ENCODE results near the gene PXN. TPM values are rescaled to one million over a fixed set of nuclear protein-coding genes. Genes with fewer than 3 reads are reported as not detected.

Gene PXN
- total and polyA plus RNA-seq, 7 donors: 64.7 to 166 (median 96.2) TPM

DNA sequence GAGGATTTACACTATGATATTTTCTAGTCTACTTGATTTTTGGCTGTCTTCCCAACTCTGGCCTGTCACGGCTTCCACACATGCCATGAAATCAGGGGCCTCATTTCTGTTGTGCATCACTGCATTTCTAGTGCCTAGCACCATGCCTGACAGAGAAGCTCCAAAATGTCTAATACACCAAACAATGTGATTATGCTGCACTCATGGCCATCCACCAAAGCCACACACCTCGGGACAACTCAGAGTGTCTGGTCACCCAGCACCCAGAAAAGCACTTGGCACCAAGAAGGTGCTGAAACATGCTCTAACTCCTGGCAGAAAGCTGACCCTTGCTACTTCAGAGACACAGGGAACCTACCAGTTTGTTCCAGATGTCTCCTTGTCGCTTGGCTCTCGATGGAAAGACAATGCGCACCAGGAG, 82.3 kb downstream of the PXN start:
- no peaks in the 10 kb centered on the region for H3K9me3 ChIP-seq
- H3K4me1 ChIP-seq: peaks cover 27% of the 10 kb centered on the region
- 29 to 59% (median 42%) methylated on average over 5 of the region's 5 CpGs for WGBS, 3 donors
- TF ChIP-seq, protein P1, sequence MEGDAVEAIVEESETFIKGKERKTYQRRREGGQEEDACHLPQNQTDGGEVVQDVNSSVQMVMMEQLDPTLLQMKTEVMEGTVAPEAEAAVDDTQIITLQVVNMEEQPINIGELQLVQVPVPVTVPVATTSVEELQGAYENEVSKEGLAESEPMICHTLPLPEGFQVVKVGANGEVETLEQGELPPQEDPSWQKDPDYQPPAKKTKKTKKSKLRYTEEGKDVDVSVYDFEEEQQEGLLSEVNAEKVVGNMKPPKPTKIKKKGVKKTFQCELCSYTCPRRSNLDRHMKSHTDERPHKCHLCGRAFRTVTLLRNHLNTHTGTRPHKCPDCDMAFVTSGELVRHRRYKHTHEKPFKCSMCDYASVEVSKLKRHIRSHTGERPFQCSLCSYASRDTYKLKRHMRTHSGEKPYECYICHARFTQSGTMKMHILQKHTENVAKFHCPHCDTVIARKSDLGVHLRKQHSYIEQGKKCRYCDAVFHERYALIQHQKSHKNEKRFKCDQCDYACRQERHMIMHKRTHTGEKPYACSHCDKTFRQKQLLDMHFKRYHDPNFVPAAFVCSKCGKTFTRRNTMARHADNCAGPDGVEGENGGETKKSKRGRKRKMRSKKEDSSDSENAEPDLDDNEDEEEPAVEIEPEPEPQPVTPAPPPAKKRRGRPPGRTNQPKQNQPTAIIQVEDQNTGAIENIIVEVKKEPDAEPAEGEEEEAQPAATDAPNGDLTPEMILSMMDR (IDR thresholded peaks at IDR 0.05): no peak
- intact Hi-C loops (cut with DNase I): no loop called here
- peaks cover 25 to 94% of the 10 kb centered on the region in 2 donors for H3K36me3 ChIP-seq (ENCODE audit: insufficient read depth in 1 of 2, low read depth in 1 of 2)
- no peak for DNase-seq
- no peaks in the 10 kb centered on the region for H3K27me3 ChIP-seq (ENCODE audit: insufficient read depth in 3 of 3, low read length in 2 of 3)
- ATAC-seq: peak; percentile 32 to 63 (median 56)
- H3K27ac ChIP-seq: peak overlapping the region; percentile 75
- no peak overlapping the region for H3K4me3 ChIP-seq

DNA sequence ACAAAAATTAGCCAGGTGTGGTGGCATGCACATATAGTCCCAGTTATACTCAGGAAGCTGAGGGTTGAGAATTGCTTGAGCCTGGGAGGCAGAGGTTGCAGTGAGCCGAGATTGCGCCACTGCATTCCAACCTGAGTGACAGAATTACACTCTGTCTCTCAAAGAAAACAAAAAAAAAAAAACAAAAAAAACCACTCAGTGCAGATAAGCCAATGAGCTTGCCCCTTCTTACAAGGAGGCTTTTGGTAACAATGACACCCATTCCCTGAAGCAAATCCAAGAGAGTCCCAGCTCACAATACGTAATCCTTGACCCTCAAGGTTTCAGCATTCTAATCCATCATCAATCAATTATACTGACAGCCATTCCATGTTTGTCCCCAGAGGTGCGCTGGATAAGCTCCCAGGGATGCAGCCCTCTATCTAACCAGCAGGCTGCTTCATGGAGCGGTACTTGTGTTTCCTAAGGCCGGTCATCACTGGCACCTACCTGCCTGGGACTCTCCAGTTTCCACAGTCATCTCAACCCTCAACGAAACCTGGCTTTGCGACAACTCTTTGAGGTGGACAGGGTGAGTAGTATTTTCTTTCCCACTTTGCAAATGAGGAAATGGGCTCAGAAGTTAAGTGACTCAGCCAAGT, 83.4 kb downstream of the PXN start:
- TF ChIP-seq, protein P1 (IDR thresholded peaks at IDR 0.05): peak; percentile 37
- peak; percentile 88 to 91 (median 90) for ATAC-seq
- peak overlapping the region; percentile 75 for H3K27ac ChIP-seq

DNA sequence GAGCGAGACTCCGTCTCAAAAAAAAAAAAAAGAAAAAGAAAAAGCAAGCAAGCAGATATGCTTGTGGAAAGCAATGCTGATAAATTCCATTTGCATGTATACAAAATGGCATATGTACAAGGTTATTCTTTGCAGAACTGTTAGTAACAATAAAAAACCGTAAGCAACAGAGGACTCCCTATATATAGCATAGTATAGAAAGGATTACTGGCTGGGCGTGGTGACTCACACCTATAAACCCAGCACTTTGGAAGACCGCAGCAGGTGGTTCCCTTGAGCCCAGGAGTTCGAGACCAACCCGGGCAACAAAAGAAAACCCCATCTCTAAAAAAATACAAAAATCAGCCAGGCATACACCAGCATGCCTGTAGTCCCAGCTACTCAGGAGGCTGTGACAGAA, 84.6 kb downstream of the PXN start:
- DNase-seq (no peak), ATAC-seq (no peak)
- Histone ChIP-seq H3K27me3 (ENCODE audit: insufficient read depth in 3 of 3, low read length in 2 of 3) (no peaks in the 10 kb centered on the region), H3K9me3 (no peaks in the 10 kb centered on the region), H3K27ac (no peak overlapping the region), H3K4me1 (peaks cover 27% of the 10 kb centered on the region), H3K4me3 (no peak overlapping the region), H3K36me3 (ENCODE audit: insufficient read depth in 1 of 2, low read depth in 1 of 2) (peaks cover 33 to 94% of the 10 kb centered on the region in 2 donors)
- TF ChIP-seq, protein P1 (IDR thresholded peaks at IDR 0.05): no peak
- 91 to 95% (median 94%) methylated on average over 7 of the region's 7 CpGs for WGBS, 3 donors
- intact Hi-C loops (cut with DNase I): no loop called here

More for the DNA sequence above, 83.4 kb downstream of the PXN start:
- no peaks in the 10 kb centered on the region for H3K27me3 ChIP-seq (ENCODE audit: insufficient read depth in 3 of 3, low read length in 2 of 3)
- 33 to 46% (median 36%) methylated on average over 8 of the region's 8 CpGs for WGBS, 3 donors
- DNase-seq: peak; percentile 56 to 79
- peaks cover 36 to 94% of the 10 kb centered on the region in 2 donors for H3K36me3 ChIP-seq (ENCODE audit: insufficient read depth in 1 of 2, low read depth in 1 of 2)
- peaks cover 27% of the 10 kb centered on the region for H3K4me1 ChIP-seq
- no peaks in the 10 kb centered on the region for H3K9me3 ChIP-seq
- intact Hi-C loops (cut with DNase I): no loop called here
- no peak overlapping the region for H3K4me3 ChIP-seq

DNA sequence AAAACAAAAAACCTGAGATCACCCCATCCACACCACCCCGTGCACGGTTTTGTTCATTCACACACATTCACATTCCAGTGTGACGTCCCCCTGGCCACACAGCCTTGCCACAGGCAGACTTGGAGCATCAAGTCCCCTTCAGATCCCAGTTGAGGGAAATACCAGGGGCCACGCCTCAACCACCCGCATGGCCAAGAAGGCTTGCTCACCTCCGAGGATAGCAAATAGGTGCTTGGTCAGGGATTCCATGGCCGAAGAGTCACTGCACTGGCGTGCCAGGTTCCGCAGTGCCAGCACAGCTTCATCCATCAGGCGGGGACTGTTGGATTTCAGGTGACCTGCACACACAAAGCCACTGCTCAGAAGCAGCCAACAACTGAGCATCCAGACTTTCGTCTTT, 90.0 kb downstream of the PXN start:
- Histone ChIP-seq H3K4me3 (no peak overlapping the region), H3K9me3 (no peaks in the 10 kb centered on the region), H3K4me1 (no peaks in the 10 kb centered on the region), H3K27me3 (ENCODE audit: insufficient read depth in 3 of 3, low read length in 2 of 3) (no peaks in the 10 kb centered on the region), H3K36me3 (ENCODE audit: insufficient read depth in 1 of 2, low read depth in 1 of 2) (peaks cover 26 to 100% of the 10 kb centered on the region in 2 donors), H3K27ac (no peak overlapping the region)
- TF ChIP-seq, protein P1 (IDR thresholded peaks at IDR 0.05): no peak
- ATAC-seq (peak in 3 of 4 donors; percentile 48 to 80 (median 75)), DNase-seq (no peak)
- intact Hi-C loops (cut with DNase I): loop anchor here in 1 of 2 donors (5.0 kb wide), 1 partner anchor 38 kb away; no protein-coding TSS in a partner anchor
- 84 to 87% (median 84%) methylated on average over 11 of the region's 11 CpGs for WGBS, 3 donors

Measured in psoas muscle (tissue), 8 donors.